SH-SY5Y (cell line): ENCODE measurements around the gene BST1.

Experiments
- GATA2 ChIP-seq: IDR thresholded peaks from 2 replicates; pipeline ENCODE4 v1.6.1; 2011; ENCODE audit warnings: mild to moderate bottlenecking, low read depth, low read length
- GATA3 ChIP-seq: IDR thresholded peaks from 2 replicates; pipeline ENCODE4 v1.6.1; 2011; ENCODE audit warnings: low read depth, mild to moderate bottlenecking, low read length, moderate library complexity

BST1 gene

GRCh38 chr4:15714141-15714540 lies 11.3 kb downstream of the BST1 start:
- TF ChIP-seq GATA2 (no peak), GATA3 (no peak)

- no peak for TF ChIP-seq GATA2
- no peak for TF ChIP-seq GATA3
Observed at GRCh38 chr4:15714646-15715435, 12.0 kb downstream of the BST1 start.

- no peak for TF ChIP-seq GATA3
- TF ChIP-seq GATA2, result no peak
Observed at GRCh38 chr4:15716115-15716514, 13.2 kb downstream of the BST1 start.

- TF ChIP-seq GATA3, result no peak
- TF ChIP-seq GATA2, result no peak
Observed at GRCh38 chr4:15717086-15717485, 14.2 kb downstream of the BST1 start.

GRCh38 chr4:15717657-15718416 lies 15.0 kb downstream of the BST1 start:
- TF ChIP-seq GATA3 (no peak), GATA2 (no peak)

DNA sequence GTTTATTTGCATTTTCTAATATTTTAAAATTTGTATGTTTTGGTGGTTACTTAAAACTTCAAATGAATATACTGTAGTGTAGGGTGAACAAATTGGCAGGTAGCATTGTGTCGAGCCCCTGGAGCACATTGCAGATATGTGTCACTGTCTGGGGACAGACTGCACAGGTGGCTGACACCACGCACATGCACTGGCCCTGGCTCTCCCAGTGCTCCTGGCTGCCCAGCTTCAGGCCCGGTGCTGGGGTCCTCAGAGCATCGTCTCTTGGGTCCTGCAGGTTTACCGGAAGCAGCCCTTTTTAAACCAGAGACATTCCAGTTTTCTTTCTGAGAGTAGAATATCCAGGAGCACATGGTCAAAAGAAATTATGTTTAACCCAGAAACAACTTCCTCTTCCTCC lies 15.6 kb downstream of the BST1 start:
- TF ChIP-seq GATA2, result no peak
- TF ChIP-seq GATA3, result no peak

DNA sequence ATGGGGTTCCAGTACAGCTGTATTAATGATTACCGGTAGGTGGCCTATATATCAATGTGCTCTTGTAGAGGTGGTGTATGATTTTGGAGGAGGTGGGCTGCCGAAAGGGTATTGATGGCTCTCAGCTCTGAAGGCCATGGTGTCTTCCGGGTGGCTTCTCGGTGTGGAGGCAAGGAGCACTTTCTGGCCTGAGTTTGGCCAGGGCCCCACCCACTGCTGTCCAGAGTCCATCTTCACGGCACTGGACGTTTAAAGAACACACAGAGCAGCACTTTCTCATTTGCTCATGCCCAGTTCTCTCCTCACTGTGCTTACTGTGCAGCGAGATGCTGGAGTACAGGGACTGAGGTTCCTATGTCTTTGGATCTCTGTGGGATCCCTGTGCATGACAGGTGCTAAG lies 16.1 kb downstream of the BST1 start:
- TF ChIP-seq GATA3, result no peak
- no peak for TF ChIP-seq GATA2

DNA sequence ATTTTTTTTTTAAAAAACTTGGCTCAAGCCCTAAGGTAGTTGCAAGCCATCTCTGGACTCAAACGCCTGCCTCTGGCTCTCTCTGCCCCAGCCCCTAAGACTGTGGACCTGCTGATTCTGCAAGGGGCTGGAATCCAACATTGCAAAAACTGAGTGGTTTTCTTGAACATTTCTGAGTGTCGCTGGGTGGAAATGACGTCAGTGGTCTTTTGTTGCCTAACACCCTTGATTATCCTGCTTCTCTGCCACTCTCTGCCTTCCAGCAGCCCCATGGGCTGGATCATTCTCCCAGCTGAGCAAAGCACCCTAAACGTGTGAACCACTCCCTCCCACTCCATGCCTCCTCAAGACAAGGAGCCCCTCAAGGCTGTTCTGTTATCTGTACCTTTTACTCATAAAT lies 16.6 kb downstream of the BST1 start:
- TF ChIP-seq GATA2 (no peak), GATA3 (no peak)

DNA sequence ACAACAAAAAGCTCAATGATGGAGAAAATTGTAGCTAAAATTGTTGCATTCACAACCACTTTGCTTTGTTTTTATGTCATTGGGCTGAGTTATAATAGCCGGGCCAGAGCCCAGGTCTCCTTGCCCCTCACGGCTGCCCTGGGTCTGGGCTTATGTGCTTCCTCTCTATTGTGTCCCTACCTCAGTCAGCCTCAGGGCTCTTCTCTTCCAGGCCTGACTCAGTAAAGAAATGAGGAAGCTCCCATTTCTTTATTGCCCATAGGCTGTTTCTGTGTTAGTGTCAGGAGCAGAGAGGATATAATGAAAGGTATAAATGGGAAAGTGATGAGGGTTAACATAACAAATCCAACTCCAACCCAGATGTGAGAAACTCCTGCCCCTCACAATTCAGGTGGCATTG lies 18.0 kb downstream of the BST1 start:
- no peak for TF ChIP-seq GATA3
- no peak for TF ChIP-seq GATA2

DNA sequence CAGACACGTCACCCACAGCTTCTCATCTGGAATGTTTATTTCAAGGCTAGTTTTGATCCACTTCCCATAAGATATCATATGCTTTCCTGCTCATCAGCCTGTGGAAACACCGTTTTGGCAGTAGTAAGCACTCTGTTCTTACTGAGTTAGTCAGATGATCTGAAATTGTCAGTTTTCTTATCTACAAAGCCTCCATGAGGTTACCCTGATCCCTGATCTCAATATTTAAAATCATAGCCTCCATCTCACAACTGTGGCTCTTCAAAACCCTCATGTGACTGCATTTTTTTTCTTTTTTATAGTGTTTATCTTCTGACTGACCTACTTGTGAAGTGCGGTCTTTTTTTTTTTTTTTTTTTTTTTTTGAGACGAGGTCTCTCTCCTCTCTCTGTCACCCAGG lies 22.7 kb downstream of the BST1 start:
- TF ChIP-seq GATA2 (no peak), GATA3 (no peak)

GRCh38 chr4:15729910-15730533 lies 27.2 kb downstream of the BST1 start:
- TF ChIP-seq GATA2 (no peak), GATA3 (no peak)

- no peak for TF ChIP-seq GATA2
- no peak for TF ChIP-seq GATA3
Observed at GRCh38 chr4:15735536-15735935, 32.7 kb downstream of the BST1 start.

- TF ChIP-seq GATA2 (no peak), GATA3 (no peak)
Observed at GRCh38 chr4:15736514-15737050, 33.7 kb downstream of the BST1 start.

- TF ChIP-seq GATA2 (no peak), GATA3 (no peak)
Observed at GRCh38 chr4:15737255-15737654, 34.4 kb downstream of the BST1 start.
